Transverse colon (tissue), 4 donors: ENCODE results near the gene DYNLRB2. TPM values are rescaled to one million over a fixed set of nuclear protein-coding genes. Genes with fewer than 3 reads are reported as not detected.
A peak's percentile ranks its signal among the peaks of the same experiment; 100 is the strongest.

Experiments
- DNase-seq: peaks from one replicate; pipeline ENCODE4 v3.0.0-alpha.2; 2019
- H3K27ac ChIP-seq, 4 donors: fragments of 200-600 bp; sonication (generic); 2 replicates each; pipeline ENCODE4 v1.5.1; 2016 to 2018; ENCODE audit warnings: inconsistent platforms in 4 of 4
- H3K27me3 ChIP-seq: fragments of 200-600 bp; sonication (generic); 2 replicates; pipeline ENCODE4 v1.5.1; 2017; ENCODE audit warnings: inconsistent platforms
- H3K36me3 ChIP-seq, 4 donors: fragments of 200-600 bp; sonication (generic); 2 replicates each; pipeline ENCODE4 v1.5.1; 2017 to 2019; ENCODE audit warnings: inconsistent platforms in 4 of 4
- H3K4me1 ChIP-seq, 4 donors: fragments of 200-600 bp; sonication (generic); 2 replicates each; pipeline ENCODE4 v1.5.1; 2017 to 2020; ENCODE audit warnings: inconsistent platforms in 4 of 4
- H3K4me3 ChIP-seq, 4 donors: fragments of 200-600 bp; sonication (generic); 1 replicate in 1 of 4; 2 replicates in 3 of 4; pipeline versions ENCODE4 v1.5.1 to v1.6.1; 2017 to 2019; ENCODE audit warnings: inconsistent platforms in 4 of 4
- H3K9me3 ChIP-seq, 2 donors: fragments of 200-600 bp; sonication (generic); 2 replicates each; pipeline ENCODE4 v1.5.1; 2017 to 2019; ENCODE audit warnings: inconsistent platforms in 2 of 2
- CTCF ChIP-seq, 5 experiments: fragments of 200-600 bp in 3 of 5; fragments of 450-650 bp in 2 of 5; sonication (generic) in 3 of 5; IDR thresholded peaks; 1 replicate in 2 of 5; 2 replicates in 3 of 5; pipeline ENCODE4 v1.5.1; 2016 to 2017; ENCODE audit warnings: antibody characterized with exemption in 5 of 5, inconsistent platforms in 3 of 5, mild to moderate bottlenecking in 2 of 5, moderate library complexity in 1 of 5
- EP300 ChIP-seq: sonication (generic); formaldehyde crosslinking; IDR thresholded peaks from one replicate; pipeline ENCODE4 v1.6.1; 2017; ENCODE audit warnings: antibody characterized with exemption, low read depth
- POLR2A ChIP-seq: fragments of 450-650 bp; IDR thresholded peaks from one replicate; pipeline ENCODE4 v1.6.1; 2016; ENCODE audit warnings: antibody characterized with exemption, mild to moderate bottlenecking, moderate library complexity
- POLR2AphosphoS5 ChIP-seq, 3 donors: sonication (generic); formaldehyde crosslinking; IDR thresholded peaks; one replicate each; pipeline ENCODE4 v1.6.1; 2016; ENCODE audit warnings: antibody characterized with exemption in 3 of 3
- WGBS, 2 donors: methylation state at CpG; one replicate each; pipeline ENCODE4 v1.1.5; 2018; ENCODE audit warnings: low coverage in 1 of 2; 5-methylcytosine and 5-hydroxymethylcytosine counted together
- in situ Hi-C, 4 donors: fragments of 200-750 bp; cut with MboI; loops; one replicate each; pipeline versions ENCODE4 v1.15.0 to v1.15.1; 2017; ENCODE audit warnings: low sequenced_read_pairs in 3 of 4, low pct_ligation_motif_present in 1 of 4, low pct_unique_long_range_greater_than_20kb in 1 of 4
- intact Hi-C: fragments of 100-400 bp; cut with DNase I; formaldehyde crosslinking; loops from one replicate; pipeline ENCODE4 v1.15.1; 2023; ENCODE audit warnings: low total_unique reads
- total RNA-seq, 4 donors: library from RNA; depleted of rRNA; stranded (reverse); fragments of >200 nt; gene quantifications; one replicate each; pipeline ENCODE4 v1.1.0, GENCODE V29; 2016

The DYNLRB2 gene
- total RNA-seq, 4 donors from 2014 or later = not detected

GRCh38 chr16:80536238-80536637, 4.6 kb upstream of the DYNLRB2 start:
- Histone ChIP-seq H3K9me3 (no peaks in the 10 kb centered on the region), H3K36me3 (no peaks in the 10 kb centered on the region), H3K4me1 (peaks cover 0 to 8% (median 3%) of the 10 kb centered on the region in 4 donors), H3K27me3 (peaks cover 49% of the 10 kb centered on the region), H3K27ac (no peak overlapping the region), H3K4me3 (no peak overlapping the region)
- no peak for DNase-seq
- in situ Hi-C loops = loop anchor here (25.0 kb wide), 2 partner anchors 276 to 1201 kb away; partner anchors contain the start of gene CDYL2 (in 4 of the 4)
- intact Hi-C loops = no loop called here
- TF ChIP-seq EP300 (no peak), POLR2A (no peak), CTCF (IDR thresholded peaks at IDR 0.05) (no peak), POLR2AphosphoS5 (IDR thresholded peaks at IDR 0.05) (no peak)
- WGBS, 2 donors = 43 to 56% methylated on average over 2 of the region's 2 CpGs

- intact Hi-C loops = no loop called here
- TF ChIP-seq POLR2AphosphoS5 (IDR thresholded peaks at IDR 0.05) = no peak
- TF ChIP-seq POLR2A = no peak
- 33 to 41% methylated on average over 6 of the region's 6 CpGs for WGBS, 2 donors
- Histone ChIP-seq H3K4me3 (peak overlapping the region; percentile 52 to 63 (median 52)), H3K27ac (peak overlapping the region; percentile 66 to 79 (median 70)), H3K9me3 (no peaks in the 10 kb centered on the region), H3K4me1 (peaks cover 0 to 19% (median 3%) of the 10 kb centered on the region in 4 donors), H3K27me3 (peaks cover 22% of the 10 kb centered on the region), H3K36me3 (no peaks in the 10 kb centered on the region)
- in situ Hi-C loops = loop anchor here (25.0 kb wide), 2 partner anchors 271 to 1196 kb away; partner anchors contain the start of gene CDYL2 (in 4 of the 4)
- no peak for DNase-seq
These were observed 507 bp downstream of the DYNLRB2 start for GRCh38 chr16:80541306-80541694.

- TF ChIP-seq EP300 (no peak), POLR2A (no peak), CTCF (IDR thresholded peaks at IDR 0.05) (no peak), POLR2AphosphoS5 (IDR thresholded peaks at IDR 0.05) (no peak)
- H3K4me3 ChIP-seq = no peak overlapping the region
- H3K4me1 ChIP-seq = peaks cover 0 to 19% (median 3%) of the 10 kb centered on the region in 4 donors
- in situ Hi-C loops (loop anchor here (25.0 kb wide), 2 partner anchors 269 to 1194 kb away; partner anchors contain the start of gene CDYL2 (in 4 of the 4)), intact Hi-C loops (no loop called here)
- H3K9me3 ChIP-seq = no peaks in the 10 kb centered on the region
- no peaks in the 10 kb centered on the region for H3K36me3 ChIP-seq
- DNase-seq = no peak
- no peak overlapping the region for H3K27ac ChIP-seq
- WGBS, 2 donors = 29 to 49% methylated on average over 2 of the region's 2 CpGs
- H3K27me3 ChIP-seq = peaks cover 6% of the 10 kb centered on the region
These were observed 2.4 kb downstream of the DYNLRB2 start for GRCh38 chr16:80543162-80543561.

GRCh38 chr16:80544326-80544725, 3.5 kb downstream of the DYNLRB2 start:
- no peak for DNase-seq
- intact Hi-C loops (no loop called here), in situ Hi-C loops (loop anchor here (25.0 kb wide), 2 partner anchors 268 to 1193 kb away; partner anchors contain the start of gene CDYL2 (in 4 of the 4))
- Histone ChIP-seq H3K27me3 (peaks cover 4% of the 10 kb centered on the region), H3K9me3 (no peaks in the 10 kb centered on the region), H3K27ac (no peak overlapping the region), H3K36me3 (no peaks in the 10 kb centered on the region), H3K4me1 (peaks cover 0 to 19% (median 3%) of the 10 kb centered on the region in 4 donors), H3K4me3 (no peak overlapping the region)
- TF ChIP-seq POLR2A (no peak), CTCF (IDR thresholded peaks at IDR 0.05) (no peak), POLR2AphosphoS5 (IDR thresholded peaks at IDR 0.05) (no peak)
- 90 to 92% methylated on average over 4 to 6 of the region's 6 CpGs for WGBS, 2 donors

- H3K9me3 ChIP-seq = no peaks in the 10 kb centered on the region
- H3K27me3 ChIP-seq = peaks cover 4% of the 10 kb centered on the region
- no peak overlapping the region for H3K4me3 ChIP-seq
- TF ChIP-seq POLR2A (no peak), EP300 (no peak), CTCF (IDR thresholded peaks at IDR 0.05) (no peak), POLR2AphosphoS5 (IDR thresholded peaks at IDR 0.05) (no peak)
- DNase-seq = no peak
- no peak overlapping the region for H3K27ac ChIP-seq
- intact Hi-C loops = no loop called here
- H3K4me1 ChIP-seq = peaks cover 0 to 11% (median 0%) of the 10 kb centered on the region in 4 donors
- in situ Hi-C loops = loop anchor here (25.0 kb wide), 2 partner anchors 266 to 1191 kb away; partner anchors contain the start of gene CDYL2 (in 4 of the 4)
- H3K36me3 ChIP-seq = no peaks in the 10 kb centered on the region
- 67 to 76% methylated on average over 4 of the region's 4 CpGs for WGBS, 2 donors
These were observed 5.5 kb downstream of the DYNLRB2 start for GRCh38 chr16:80546249-80546648.
